ENCODE results near the gene PCDH8. TPM values are rescaled to one million over a fixed set of nuclear protein-coding genes. Genes with fewer than 3 reads are reported as not detected.
A peak's percentile ranks its signal among the peaks of the same experiment; 100 is the strongest.

PCDH8 gene
- total and polyA plus RNA-seq, 12 donors = 0.06 to 0.14 (median 0.07) TPM; not detected in 9

DNA sequence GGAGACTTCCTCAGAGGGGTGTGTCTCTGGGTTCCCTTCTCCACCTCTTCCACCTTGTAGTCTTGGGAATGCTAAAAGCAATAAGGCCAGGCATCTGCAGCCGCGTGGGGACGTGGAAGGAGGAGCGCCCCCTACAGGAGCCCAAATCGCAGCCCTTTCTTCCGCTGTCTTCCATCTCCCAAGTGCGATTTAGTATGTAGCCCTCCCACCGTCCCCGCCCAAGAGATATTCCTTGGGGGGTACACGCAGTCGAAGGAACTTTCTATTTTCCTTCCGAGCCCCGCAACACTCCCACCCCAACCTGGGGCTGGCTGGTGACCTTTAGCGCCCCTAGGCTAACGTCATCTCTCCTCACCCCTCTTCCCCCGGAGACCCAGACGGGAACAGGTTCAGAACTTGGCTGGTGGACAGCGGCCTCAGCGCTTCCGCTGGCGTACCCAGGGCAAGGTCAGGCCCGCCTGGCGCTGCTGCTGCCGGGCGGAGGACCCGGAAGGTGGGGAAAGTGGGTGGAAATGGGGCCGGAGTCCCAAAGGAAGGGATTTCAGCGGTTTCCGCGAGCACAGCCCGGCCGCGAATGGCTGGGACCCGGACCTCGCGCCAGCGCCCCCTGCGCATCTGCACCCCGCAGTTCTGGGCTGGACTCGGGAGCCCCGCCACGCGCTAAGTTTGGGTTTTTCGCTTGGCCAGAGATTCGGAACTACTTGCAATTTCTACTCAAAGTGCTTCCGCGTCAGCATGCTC lies 2.1 kb upstream of the PCDH8 start:
- DNase-seq = peak; percentile 56 to 74 (median 63)
- Histone ChIP-seq H3K9me3 (replicated peaks in 1 of 3) (no peaks in the 10 kb centered on the region), H3K27ac (peak overlapping the region in 2 of 5 donors; percentile 34 to 44), H3K36me3 (replicated peaks in 1 of 2) (no peaks in the 10 kb centered on the region), H3K4me3 (peak overlapping the region; percentile 15 to 81 (median 40)), H3K27me3 (peaks cover 60% of the 10 kb centered on the region), H3K4me1 (replicated peaks in 1 of 2) (peaks cover 0 to 20% of the 10 kb centered on the region in 2 donors)
- whole genome bisulfite sequencing, 4 donors = 1 to 2% (median 1%) methylated on average over 11 to 47 of the region's 47 CpGs
- intact Hi-C loops (cut with DNase I) = no loop called here
- TF ChIP-seq POLR2A (IDR thresholded peaks at IDR 0.05) = no peak
- TF ChIP-seq, protein P1, sequence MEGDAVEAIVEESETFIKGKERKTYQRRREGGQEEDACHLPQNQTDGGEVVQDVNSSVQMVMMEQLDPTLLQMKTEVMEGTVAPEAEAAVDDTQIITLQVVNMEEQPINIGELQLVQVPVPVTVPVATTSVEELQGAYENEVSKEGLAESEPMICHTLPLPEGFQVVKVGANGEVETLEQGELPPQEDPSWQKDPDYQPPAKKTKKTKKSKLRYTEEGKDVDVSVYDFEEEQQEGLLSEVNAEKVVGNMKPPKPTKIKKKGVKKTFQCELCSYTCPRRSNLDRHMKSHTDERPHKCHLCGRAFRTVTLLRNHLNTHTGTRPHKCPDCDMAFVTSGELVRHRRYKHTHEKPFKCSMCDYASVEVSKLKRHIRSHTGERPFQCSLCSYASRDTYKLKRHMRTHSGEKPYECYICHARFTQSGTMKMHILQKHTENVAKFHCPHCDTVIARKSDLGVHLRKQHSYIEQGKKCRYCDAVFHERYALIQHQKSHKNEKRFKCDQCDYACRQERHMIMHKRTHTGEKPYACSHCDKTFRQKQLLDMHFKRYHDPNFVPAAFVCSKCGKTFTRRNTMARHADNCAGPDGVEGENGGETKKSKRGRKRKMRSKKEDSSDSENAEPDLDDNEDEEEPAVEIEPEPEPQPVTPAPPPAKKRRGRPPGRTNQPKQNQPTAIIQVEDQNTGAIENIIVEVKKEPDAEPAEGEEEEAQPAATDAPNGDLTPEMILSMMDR (IDR thresholded peaks at IDR 0.05) = no peak

DNA sequence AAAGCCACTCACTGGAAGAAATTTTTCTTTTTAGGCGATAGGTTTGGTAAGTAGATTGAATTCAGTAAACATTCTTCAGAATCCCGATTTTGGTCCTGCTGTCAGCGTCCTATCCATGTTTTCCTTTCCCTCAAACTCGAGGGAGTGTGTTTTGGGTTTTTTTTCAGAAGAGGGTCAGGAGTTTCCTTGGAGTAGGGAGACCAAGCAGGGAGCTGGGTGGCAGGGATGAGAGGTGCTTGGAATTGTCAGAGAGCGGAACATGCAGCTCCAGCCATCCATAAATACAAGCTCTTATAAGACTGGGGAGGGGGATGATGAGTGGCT lies 1.6 kb upstream of the PCDH8 start:
- Histone ChIP-seq H3K9me3 (replicated peaks in 1 of 3) (no peaks in the 10 kb centered on the region), H3K27ac (no peak overlapping the region), H3K4me3 (no peak overlapping the region), H3K27me3 (peaks cover 61% of the 10 kb centered on the region), H3K4me1 (replicated peaks in 1 of 2) (peaks cover 0 to 20% of the 10 kb centered on the region in 2 donors), H3K36me3 (replicated peaks in 1 of 2) (no peaks in the 10 kb centered on the region)
- no peak for DNase-seq
- TF ChIP-seq, protein P1 (IDR thresholded peaks at IDR 0.05) = no peak
- TF ChIP-seq POLR2A (IDR thresholded peaks at IDR 0.05) = no peak
- 6 to 12% (median 8%) methylated on average over 5 of the region's 5 CpGs for WGBS, 4 donors
- intact Hi-C loops (cut with DNase I) = no loop called here

DNA sequence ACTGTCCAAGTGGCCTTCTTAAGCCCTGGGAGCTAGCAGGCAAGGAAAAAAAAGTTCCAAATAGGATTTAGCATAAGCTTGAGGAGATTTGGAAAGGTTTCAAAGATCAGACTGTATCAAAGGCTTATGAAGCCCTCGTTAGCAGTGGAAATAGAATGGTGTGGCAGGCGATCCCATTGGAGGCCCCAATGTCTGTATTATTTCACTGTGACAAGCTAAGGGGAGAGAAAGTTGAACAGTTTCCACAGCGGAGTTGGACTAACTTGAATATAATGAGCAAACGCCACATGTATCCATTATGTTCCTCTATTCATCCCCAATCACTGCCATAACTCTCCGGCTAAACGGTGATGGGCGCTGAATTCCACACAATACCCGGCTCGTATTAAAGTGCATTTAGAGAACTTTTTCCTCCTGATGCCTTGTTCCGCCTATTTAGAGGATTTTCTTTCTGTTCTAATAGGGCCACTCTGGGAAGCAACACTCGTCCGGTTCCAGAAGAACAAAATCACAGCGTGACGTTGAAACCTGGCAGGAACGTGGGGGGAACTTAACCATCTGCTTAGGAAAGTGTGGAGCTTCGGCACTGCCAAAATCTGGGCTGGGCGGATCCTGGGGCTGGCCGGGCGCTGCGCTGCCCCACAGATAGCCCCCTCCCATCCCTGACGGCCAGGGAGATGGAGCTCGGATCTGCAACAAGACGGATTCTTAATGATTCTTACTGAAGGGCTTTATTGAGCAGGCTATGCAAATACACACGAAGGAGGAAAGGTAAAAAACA lies 1.0 kb upstream of the PCDH8 start:
- Histone ChIP-seq H3K27me3 (peaks cover 66% of the 10 kb centered on the region), H3K4me3 (no peak overlapping the region), H3K36me3 (replicated peaks in 1 of 2) (no peaks in the 10 kb centered on the region), H3K27ac (no peak overlapping the region), H3K9me3 (replicated peaks in 1 of 3) (no peaks in the 10 kb centered on the region), H3K4me1 (replicated peaks in 1 of 2) (peaks cover 0 to 20% of the 10 kb centered on the region in 2 donors)
- intact Hi-C loops (cut with DNase I) = no loop called here
- no peak for DNase-seq
- TF ChIP-seq, protein P1 (IDR thresholded peaks at IDR 0.05) = no peak
- no peak for TF ChIP-seq POLR2A (IDR thresholded peaks at IDR 0.05)
- 4 to 7% (median 6%) methylated on average over 18 to 24 of the region's 24 CpGs for WGBS, 4 donors

DNA sequence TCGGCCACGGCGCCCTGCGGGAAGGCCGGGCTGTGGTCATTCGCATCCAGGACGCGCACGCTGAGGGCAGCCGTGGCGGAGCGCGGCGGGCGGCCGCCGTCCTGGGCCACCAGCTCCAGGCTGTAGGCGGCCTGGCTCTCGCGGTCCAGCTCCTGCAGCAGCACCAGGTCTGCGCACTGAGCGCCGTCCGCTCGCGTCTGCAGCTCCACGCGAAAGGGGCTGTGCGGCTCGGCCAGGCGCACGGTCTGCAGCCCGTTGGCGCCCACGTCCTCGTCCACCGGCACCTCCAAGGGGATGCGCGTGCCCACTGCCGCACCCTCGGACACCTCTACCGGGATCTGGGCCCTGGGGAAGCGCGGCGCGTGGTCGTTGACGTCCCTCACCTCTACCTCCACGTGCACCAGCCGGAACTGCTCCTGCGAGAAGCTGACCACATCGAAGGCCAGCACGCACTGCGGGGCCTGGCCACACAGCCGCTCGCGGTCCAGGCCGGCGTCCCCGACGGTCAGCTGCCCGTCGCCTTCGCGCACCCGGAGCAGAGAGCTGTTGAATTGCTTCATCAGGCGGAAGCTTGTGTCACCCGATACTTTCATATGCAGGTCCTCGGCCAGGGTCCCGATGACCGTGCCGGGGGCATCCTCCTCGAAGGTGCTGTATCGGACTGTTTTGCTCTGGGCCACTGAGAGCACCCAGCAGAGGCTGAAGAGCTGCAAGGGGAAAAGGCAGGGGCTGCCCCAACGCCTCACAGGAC lies 583 bp downstream of the PCDH8 start:
- TF ChIP-seq POLR2A (IDR thresholded peaks at IDR 0.05) = no peak
- TF ChIP-seq, protein P1 (IDR thresholded peaks at IDR 0.05) = no peak
- H3K9me3 ChIP-seq (replicated peaks in 1 of 3) = no peaks in the 10 kb centered on the region
- H3K27me3 ChIP-seq = peaks cover 72% of the 10 kb centered on the region
- no peaks in the 10 kb centered on the region for H3K36me3 ChIP-seq (replicated peaks in 1 of 2)
- WGBS, 4 donors = 0 to 10% (median 4%) methylated on average over 1 to 75 of the region's 75 CpGs
- H3K27ac ChIP-seq = no peak overlapping the region
- peaks cover 0 to 20% of the 10 kb centered on the region in 2 donors for H3K4me1 ChIP-seq (replicated peaks in 1 of 2)
- no peak overlapping the region for H3K4me3 ChIP-seq
- intact Hi-C loops (cut with DNase I) = no loop called here
- DNase-seq = no peak

All from adrenal gland (tissue), 12 donors.